Adrenal gland (tissue), 5 donors: ENCODE data around the gene EBP.

Experiments used
- POLR2A ChIP-seq, 2 donors: fragments of 450-650 bp; IDR thresholded peaks; one replicate each; pipeline ENCODE4 v1.6.1; 2017; ENCODE audit warnings: antibody characterized with exemption in 2 of 2, mild to moderate bottlenecking in 2 of 2, moderate library complexity in 1 of 2
- TF ChIP-seq, protein P1 (sequence below), 6 experiments: fragments of 450-650 bp in 4 of 6; fragments of 200-600 bp in 2 of 6; sonication (generic) in 1 of 6; IDR thresholded peaks; 1 replicate in 5 of 6; 2 replicates in 1 of 6; pipeline versions ENCODE4 v1.5.1 to v1.8.0; 2016 to 2021; ENCODE audit warnings: antibody characterized with exemption in 6 of 6, mild to moderate bottlenecking in 2 of 6, moderate library complexity in 1 of 6
- donor health status: DM: no; HTN: no; CAD: no.

GRCh38 chrX:48576108-48576507 is 54.5 kb downstream of the EBP start:
- TF ChIP-seq, protein P1, sequence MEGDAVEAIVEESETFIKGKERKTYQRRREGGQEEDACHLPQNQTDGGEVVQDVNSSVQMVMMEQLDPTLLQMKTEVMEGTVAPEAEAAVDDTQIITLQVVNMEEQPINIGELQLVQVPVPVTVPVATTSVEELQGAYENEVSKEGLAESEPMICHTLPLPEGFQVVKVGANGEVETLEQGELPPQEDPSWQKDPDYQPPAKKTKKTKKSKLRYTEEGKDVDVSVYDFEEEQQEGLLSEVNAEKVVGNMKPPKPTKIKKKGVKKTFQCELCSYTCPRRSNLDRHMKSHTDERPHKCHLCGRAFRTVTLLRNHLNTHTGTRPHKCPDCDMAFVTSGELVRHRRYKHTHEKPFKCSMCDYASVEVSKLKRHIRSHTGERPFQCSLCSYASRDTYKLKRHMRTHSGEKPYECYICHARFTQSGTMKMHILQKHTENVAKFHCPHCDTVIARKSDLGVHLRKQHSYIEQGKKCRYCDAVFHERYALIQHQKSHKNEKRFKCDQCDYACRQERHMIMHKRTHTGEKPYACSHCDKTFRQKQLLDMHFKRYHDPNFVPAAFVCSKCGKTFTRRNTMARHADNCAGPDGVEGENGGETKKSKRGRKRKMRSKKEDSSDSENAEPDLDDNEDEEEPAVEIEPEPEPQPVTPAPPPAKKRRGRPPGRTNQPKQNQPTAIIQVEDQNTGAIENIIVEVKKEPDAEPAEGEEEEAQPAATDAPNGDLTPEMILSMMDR (IDR thresholded peaks at IDR 0.05): no peak
- no peak for TF ChIP-seq POLR2A (IDR thresholded peaks at IDR 0.05)
